K562 (cell line): ENCODE measurements around the gene CDC45. TPM values are rescaled to one million over a fixed set of nuclear protein-coding genes. Genes with fewer than 3 reads are reported as not detected.

Source experiments
- C11orf30 ChIP-seq: fragments of 450-650 bp; IDR thresholded peaks from 2 replicates; pipeline ENCODE4 v1.6.1; 2016; ENCODE audit warnings: low read depth, mild to moderate bottlenecking
- DACH1 ChIP-seq: fragments of 450-650 bp; IDR thresholded peaks from 2 replicates; pipeline ENCODE4 v1.6.1; 2018; ENCODE audit not compliant: partially characterized antibody
- E2F1 ChIP-seq: sonication (generic); formaldehyde crosslinking; IDR thresholded peaks from 2 replicates; pipeline ENCODE4 v1.8.1; 2023; ENCODE audit warnings: mild to moderate bottlenecking, missing genetic modification reagents, moderate library complexity
- ESRRB ChIP-seq: fragments of 250-450 bp; sonication (Bioruptor Pico); IDR thresholded peaks from 2 replicates; pipeline ENCODE4 v1.5.0; 2020; ENCODE audit warnings: mild to moderate bottlenecking, moderate library complexity, borderline replicate concordance
- FOXP1 ChIP-seq: sonication (generic); formaldehyde crosslinking; IDR thresholded peaks from 2 replicates; pipeline ENCODE4 v1.8.0; 2022; ENCODE audit warnings: mild to moderate bottlenecking, missing genetic modification reagents
- HNRNPL ChIP-seq: fragments of 200-400 bp; formaldehyde crosslinking; IDR thresholded peaks from 2 replicates; pipeline ENCODE4 v1.6.1; 2017; ENCODE audit warnings: low read depth, mild to moderate bottlenecking, low read length
- HNRNPLL ChIP-seq: fragments of 200-400 bp; formaldehyde crosslinking; IDR thresholded peaks from 2 replicates; pipeline ENCODE4 v1.6.1; 2017; ENCODE audit warnings: low read length, low read depth, mild to moderate bottlenecking; ENCODE audit not compliant: poor library complexity, severe bottlenecking
- NCOA4 ChIP-seq: fragments of 450-650 bp; IDR thresholded peaks from 2 replicates; pipeline ENCODE4 v1.6.1; 2018; ENCODE audit warnings: mild to moderate bottlenecking; ENCODE audit not compliant: partially characterized antibody
- RCOR1 ChIP-seq, 2 experiments: IDR thresholded peaks; 2 replicates each; pipeline ENCODE4 v1.6.1; 2012; ENCODE audit warnings: low read depth in 2 of 2, low read length in 2 of 2, borderline replicate concordance in 1 of 2, improper control_type of control experiment in 1 of 2
- RFX7 ChIP-seq: fragments of 250-450 bp; sonication (Bioruptor Pico); IDR thresholded peaks from 2 replicates; pipeline ENCODE4 v1.5.1; 2021; ENCODE audit warnings: mild to moderate bottlenecking
- TAF9B ChIP-seq: fragments of 450-650 bp; IDR thresholded peaks from 2 replicates; pipeline ENCODE4 v1.6.1; 2018; ENCODE audit warnings: mild to moderate bottlenecking; ENCODE audit not compliant: partially characterized antibody
- TSC22D4 ChIP-seq: fragments of 450-650 bp; IDR thresholded peaks from 2 replicates; pipeline ENCODE4 v1.6.1; 2016; ENCODE audit warnings: missing genetic modification characterization, missing biosample characterization, control low read depth
- ZNF282 ChIP-seq: sonication (generic); formaldehyde crosslinking; IDR thresholded peaks from 2 replicates; pipeline ENCODE4 v1.8.1; 2023; ENCODE audit warnings: missing genetic modification reagents
- ZNF347 ChIP-seq: fragments of 450-650 bp; formaldehyde crosslinking; IDR thresholded peaks from 2 replicates; pipeline ENCODE4 v1.4.0; 2020; ENCODE audit warnings: low read depth, mild to moderate bottlenecking, moderate library complexity
- ZNF511 ChIP-seq: sonication (generic); formaldehyde crosslinking; IDR thresholded peaks from 2 replicates; pipeline ENCODE4 v1.8.0; 2022; ENCODE audit warnings: mild to moderate bottlenecking, missing genetic modification reagents
- ZNF699 ChIP-seq: fragments of 250-450 bp; sonication (Bioruptor Pico); IDR thresholded peaks from 2 replicates; pipeline ENCODE4 v1.8.0; 2021; ENCODE audit warnings: mild to moderate bottlenecking, moderate library complexity; ENCODE audit not compliant: insufficient replicate concordance
- ZNF778 ChIP-seq: fragments of 450-650 bp; formaldehyde crosslinking; IDR thresholded peaks from 2 replicates; pipeline ENCODE4 v1.4.0; 2020; ENCODE audit warnings: mild to moderate bottlenecking, moderate library complexity
- polyA plus RNA-seq, 8 experiments: library from polyadenylated mRNA; depleted of rRNA in 4 of 8; stranded (reverse) in 5 of 8; unstranded in 3 of 8; fragments of >200 nt; fragmentation: Nextera tagmentation in 2 of 8; fragmentation: Illumina TruSeq in 1 of 8; extraction: Ambion mirVana in 2 of 8; extraction: Trizol in 1 of 8; gene quantifications; 2 replicates each; pipeline versions ENCODE4 v1.2.1 to v1.2.3, GENCODE V29; 2011 to 2014; ENCODE audit warnings: inconsistent platforms in 1 of 8, missing spikeins in 1 of 8
- total RNA-seq, 7 experiments: library from RNA; depleted of rRNA in 6 of 7; stranded (reverse); fragments of >200 nt in 6 of 7; fragmentation: Illumina TruSeq in 2 of 7; extraction: Trizol in 2 of 7; gene quantifications; 2 replicates each; pipeline versions ENCODE4 v1.2.1 to v1.2.3, GENCODE V29; 2011 to 2021; ENCODE audit warnings: low replicate concordance in 1 of 7

CDC45 gene
- total and polyA plus RNA-seq, 9 of the 15 experiments (the other 6 are each of a cell fraction or from before 2014, with no cell fraction given) = 251 to 580 (median 410) TPM

DNA sequence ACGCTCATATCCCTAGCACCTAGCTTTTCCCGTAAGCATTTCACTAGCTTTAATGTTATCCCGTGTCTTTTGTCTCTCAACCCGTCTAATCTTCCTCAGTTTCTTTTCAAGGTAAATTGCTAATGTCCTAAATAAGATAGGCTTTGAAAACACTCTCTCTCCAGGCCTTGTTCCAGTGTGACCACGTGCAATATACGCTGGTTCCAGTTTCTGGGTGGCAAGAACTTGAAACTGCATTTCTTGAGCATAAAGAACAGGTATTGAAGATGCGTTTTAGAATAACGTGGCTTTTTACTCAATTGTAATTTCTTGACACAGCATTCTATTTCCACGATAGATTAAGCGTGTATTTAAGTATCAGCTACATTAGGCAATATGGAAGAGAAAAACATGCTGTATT lies 1.1 kb downstream of the CDC45 start (continued):
- TF ChIP-seq ZNF511 = no peak
- TF ChIP-seq RCOR1 (IDR thresholded peaks at IDR 0.05; ENCODE audit: borderline replicate concordance in 1 of 2, low read depth in 2 of 2, low read length in 2 of 2) = no peak
- no peak for TF ChIP-seq C11orf30
- no peak for TF ChIP-seq RFX7
- TF ChIP-seq ESRRB (CRISPR knock-in tag) = no peak
- no peak for TF ChIP-seq ZNF282 (CRISPR knock-in tag)
- TF ChIP-seq DACH1 = no peak
- TF ChIP-seq FOXP1 = no peak
- no peak for TF ChIP-seq TSC22D4 (tag)
- TF ChIP-seq HNRNPL = 0 out of 2 replicates have a peak, but pooled peaks have one; percentile 53
- TF ChIP-seq ZNF347 (CRISPR knock-in tag) = no peak
- TF ChIP-seq E2F1 (CRISPR knock-in tag) = peak; percentile 75
- no peak for TF ChIP-seq ZNF778 (CRISPR knock-in tag)
- TF ChIP-seq ZNF699 (CRISPR knock-in tag) = no peak
- TF ChIP-seq HNRNPLL = no peak
- no peak for TF ChIP-seq NCOA4
- no peak for TF ChIP-seq TAF9B
- TF ChIP-seq, all 486 proteins: peak for 9
